Mucosa of gallbladder (tissue), 1 donor: ENCODE data around the gene LENEP. TPM values are rescaled to one million over a fixed set of nuclear protein-coding genes. Genes with fewer than 3 reads are reported as not detected.

Experiments used
- DNase-seq: peaks from one replicate; pipeline ENCODE4 v3.0.0-alpha.2; 2020; ENCODE audit warnings: low spot score
- total RNA-seq: library from RNA; stranded (reverse); gene quantifications from one replicate; pipeline ENCODE4 v1.2.1, GENCODE V29; 2021
- donor health status: DM: no; HTN: no; CAD: no.

The LENEP gene
- total RNA-seq, 1 donor from 2014 or later = not detected

DNA sequence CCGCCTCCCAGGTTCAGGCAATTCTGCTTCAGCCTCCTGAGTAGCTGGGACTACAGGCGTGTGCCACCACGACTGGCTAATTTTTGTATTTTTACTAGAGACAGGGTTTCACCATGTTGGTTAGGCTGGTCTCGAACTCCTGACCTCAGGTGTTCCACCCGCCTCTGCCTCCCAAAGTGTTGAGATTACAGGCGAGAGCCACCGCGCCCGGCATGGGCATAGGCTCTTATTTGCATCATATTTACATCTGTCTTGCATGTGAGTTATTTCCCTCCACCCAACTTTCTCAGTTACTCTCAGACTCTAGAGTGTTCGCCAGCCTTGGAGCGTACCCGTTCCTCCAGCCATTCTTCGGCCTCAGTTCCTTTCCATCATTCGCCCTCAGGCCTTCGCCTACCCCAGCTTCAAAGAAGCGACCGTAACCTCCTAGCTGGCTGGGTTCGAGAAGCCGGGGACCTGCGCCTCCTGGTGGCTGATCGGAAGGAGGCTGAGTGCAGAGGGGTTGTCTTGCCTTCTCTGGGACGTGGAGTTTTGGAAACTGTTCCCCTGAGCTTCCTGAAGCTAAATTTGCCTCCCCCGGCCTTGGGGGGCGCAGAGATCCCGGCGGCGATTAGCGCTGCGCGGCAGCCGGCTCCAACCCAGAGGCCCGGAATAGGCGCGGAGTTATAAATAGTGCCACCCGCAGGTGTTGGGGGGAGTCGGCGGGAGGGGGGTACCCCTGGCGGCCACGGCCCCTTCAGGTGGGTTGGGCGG, 5.6 kb downstream of the LENEP start:
- no peak for DNase-seq

DNA sequence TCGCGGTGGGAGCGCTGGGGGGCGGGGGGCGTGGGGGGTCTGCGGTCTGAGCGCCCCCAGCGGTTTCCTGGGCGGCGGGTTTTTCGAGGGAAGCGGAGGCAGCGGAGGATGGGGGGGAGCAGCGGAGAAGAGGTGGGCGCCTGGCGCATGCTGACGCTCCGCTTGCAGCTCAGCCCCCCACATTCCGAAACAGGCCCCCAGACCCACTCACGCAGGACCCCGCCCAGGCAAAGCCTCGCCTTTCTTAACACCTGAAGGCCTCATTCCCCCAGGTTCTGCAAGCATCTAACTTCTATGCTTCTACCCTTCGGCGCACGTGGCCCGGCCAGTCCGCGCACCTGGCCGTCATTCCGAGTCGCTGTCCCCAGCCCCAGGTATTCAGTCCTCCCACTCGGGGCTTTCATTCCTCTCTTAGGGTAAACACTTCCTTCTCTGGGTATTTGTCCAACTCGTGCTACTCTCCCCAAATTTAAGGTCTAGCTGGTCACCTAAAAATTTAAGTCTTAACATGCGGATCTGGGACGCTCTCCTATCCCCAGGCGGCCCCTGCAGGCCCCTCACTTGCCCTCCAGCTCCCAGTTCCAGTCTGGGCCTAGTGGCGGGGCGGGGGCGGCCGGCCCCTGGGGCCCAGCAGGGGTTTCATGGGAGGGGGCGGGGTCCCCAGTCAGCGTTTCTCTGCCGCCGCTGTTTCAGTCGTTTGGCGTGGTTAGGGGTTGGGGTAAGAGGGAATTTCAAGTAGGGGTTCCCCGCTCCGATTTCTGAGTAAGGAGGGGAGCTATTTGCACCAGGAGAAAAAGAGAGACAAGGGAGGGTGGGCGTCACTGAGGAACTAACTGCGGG, 6.4 kb downstream of the LENEP start:
- no peak for DNase-seq

DNA sequence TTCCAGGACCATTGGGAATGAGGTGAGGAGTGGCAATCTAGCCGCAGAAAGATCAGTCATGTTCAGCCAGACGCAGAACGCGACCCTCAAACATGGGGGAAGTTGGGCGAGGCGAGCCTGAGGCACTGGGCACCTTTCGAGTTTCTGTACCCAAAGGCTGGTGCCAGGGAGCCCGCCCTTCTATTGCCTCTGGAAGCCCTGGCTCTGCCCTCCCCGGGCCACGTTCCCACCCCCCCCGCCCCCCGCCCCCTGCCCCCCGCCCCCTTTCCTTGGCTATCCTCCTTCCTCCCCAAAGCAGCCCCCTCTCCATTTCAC, 7.0 kb downstream of the LENEP start:
- DNase-seq = no peak

- peak; percentile 91 for DNase-seq
Measured at GRCh38 chr1:155000726-155001424, 7.5 kb downstream of the LENEP start.

GRCh38 chr1:155001425-155001674, 8.0 kb downstream of the LENEP start:
- no peak for DNase-seq

- DNase-seq = peak; percentile 100
Measured at GRCh38 chr1:155001675-155002463, 8.5 kb downstream of the LENEP start.

GRCh38 chr1:155002464-155003226, 9.3 kb downstream of the LENEP start, which contains the start of gene ZBTB7B:
Gene ZBTB7B (plus strand): TSS chr1:155002802. CDS start chr1:155014661, 11,859 bp downstream.
- no peak for DNase-seq

GRCh38 chr1:155003227-155003765, 9.9 kb downstream of the LENEP start:
- DNase-seq = no peak

- no peak for DNase-seq
Measured at GRCh38 chr1:155003766-155004351, 10.5 kb downstream of the LENEP start.

DNA sequence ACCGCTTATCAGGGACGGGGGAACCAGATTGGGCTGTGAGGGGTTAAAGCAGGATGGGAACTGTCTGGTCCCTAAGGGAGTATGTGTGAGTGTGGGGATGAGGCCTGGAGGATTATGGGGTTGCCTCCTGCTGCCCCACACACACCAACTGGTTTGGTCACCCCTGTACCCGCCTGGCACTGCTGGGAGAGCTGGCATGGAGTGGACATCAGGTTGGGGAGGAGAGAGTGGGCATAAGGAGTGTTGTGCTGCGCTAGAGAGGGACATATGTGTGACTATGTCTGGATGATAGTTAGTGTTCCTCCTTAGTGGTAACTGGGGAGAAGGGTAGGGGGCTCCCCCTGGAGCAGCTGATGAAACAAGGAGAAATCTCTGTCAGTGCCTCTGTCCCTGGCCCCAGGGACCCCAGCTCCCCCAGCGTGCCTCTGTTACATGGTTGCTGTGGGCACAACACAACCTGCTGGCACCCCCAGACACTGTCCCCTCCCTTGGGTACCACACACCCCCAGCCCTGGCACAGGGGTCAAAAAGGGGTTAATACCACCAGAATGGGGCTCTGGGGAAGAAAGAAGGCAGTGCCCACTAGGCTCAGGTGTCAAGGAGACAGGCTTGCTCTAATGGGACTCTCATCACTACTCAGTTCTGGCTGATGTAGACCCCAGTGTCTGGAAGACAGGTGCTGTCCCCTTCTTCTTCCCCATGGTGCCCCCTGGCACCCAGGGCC, 11.1 kb downstream of the LENEP start:
- no peak for DNase-seq

- peak; percentile 65 for DNase-seq
Measured at GRCh38 chr1:155005076-155006011, 12.0 kb downstream of the LENEP start.

- DNase-seq = no peak
Measured at GRCh38 chr1:155006601-155007101, 13.3 kb downstream of the LENEP start.

DNA sequence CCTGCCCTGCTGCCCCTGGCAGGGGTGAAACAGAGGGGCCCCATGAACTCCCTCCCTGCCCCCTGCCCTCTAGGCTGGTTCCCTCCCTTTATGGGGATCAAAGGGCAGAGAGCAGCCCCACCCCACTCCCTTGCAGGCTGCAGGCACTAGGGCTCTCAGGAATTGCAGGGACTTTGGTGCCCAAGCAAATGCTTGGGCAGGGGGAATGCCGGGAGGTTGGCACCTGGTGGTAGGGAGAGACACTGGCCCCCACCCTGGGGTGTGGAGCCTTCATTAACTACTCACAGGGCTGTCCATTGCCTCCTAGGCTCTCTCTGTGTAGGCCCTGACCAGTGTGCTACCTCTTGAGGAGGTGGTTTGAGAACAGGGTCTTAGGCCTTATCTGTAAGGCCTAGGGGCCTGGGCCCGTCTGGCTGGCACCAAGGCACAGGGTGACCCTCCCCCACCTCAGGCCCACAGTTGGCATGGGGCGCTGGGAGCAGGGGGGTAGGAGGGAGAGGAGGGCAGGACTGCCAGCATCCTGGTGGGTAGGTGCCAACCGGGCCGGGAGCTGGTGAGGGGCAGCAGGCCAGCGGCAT, 14.0 kb downstream of the LENEP start:
- no peak for DNase-seq

- DNase-seq = no peak
Measured at GRCh38 chr1:155008015-155008941, 14.9 kb downstream of the LENEP start.

- DNase-seq = no peak
Measured at GRCh38 chr1:155009221-155009711, 15.9 kb downstream of the LENEP start.

DNA sequence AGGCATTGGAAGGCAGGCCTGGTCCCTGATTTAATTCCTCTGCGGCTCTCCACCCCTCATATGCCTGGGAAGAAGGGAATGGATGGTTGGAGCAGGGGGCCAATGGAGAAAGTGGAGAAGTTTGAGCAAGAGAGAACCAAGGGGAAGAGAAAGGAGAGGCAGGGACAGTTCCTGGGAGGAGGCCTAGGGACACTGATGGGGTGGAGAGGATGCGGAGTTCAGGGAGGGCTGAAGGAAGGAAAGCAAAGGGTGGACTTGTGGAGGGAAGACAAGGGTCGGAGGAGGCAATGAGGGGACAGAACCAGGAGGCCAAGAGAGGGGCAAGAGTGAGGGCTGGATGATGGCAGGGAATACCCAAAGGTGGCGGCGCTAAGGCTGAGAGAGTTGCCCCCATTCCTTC, 16.4 kb downstream of the LENEP start:
- no peak for DNase-seq
